ENCODE results near the gene UBASH3A. TPM values are rescaled to one million over a fixed set of nuclear protein-coding genes. Genes with fewer than 3 reads are reported as not detected.
A peak's percentile ranks its signal among the peaks of the same experiment; 100 is the strongest.

The UBASH3A gene
- total RNA-seq, 2 experiments from 2014 or later, result 77.4 to 83.7 TPM

GRCh38 chr21:42387164-42387563 is 16.5 kb upstream of the UBASH3A start:
- H3K27me3 Mint-ChIP-seq, result no peaks in the 10 kb centered on the region
- DNase-seq, result no peak
- peaks cover 80% of the 10 kb centered on the region for H3K4me1 Mint-ChIP-seq
- H3K4me3 Mint-ChIP-seq, result no peak overlapping the region
- no peak overlapping the region for H3K27ac Mint-ChIP-seq
- H3K36me3 Mint-ChIP-seq (ENCODE audit: low read depth), result peaks cover 44% of the 10 kb centered on the region
- POLR2A ChIA-PET, result interaction anchor here (0.5 kb wide), 1 partner anchor 881 kb away, joined by 3 read pairs; no protein-coding TSS in a partner anchor
- H3K9me3 Mint-ChIP-seq, result peaks cover 6% of the 10 kb centered on the region
- CTCF ChIA-PET, result interaction anchor here (0.9 to 1.9 kb wide), 3 partner anchors 12 to 26 kb away, joined by 3 to 5 read pairs (median 3); partner anchors contain the start of gene TFF1

GRCh38 chr21:42387843-42388340 is 15.8 kb upstream of the UBASH3A start:
- H3K4me1 Mint-ChIP-seq, result peaks cover 82% of the 10 kb centered on the region
- DNase-seq, result no peak
- no peaks in the 10 kb centered on the region for H3K9me3 Mint-ChIP-seq
- no peak overlapping the region for H3K4me3 Mint-ChIP-seq
- peaks cover 43% of the 10 kb centered on the region for H3K36me3 Mint-ChIP-seq (ENCODE audit: low read depth)
- H3K27me3 Mint-ChIP-seq, result no peaks in the 10 kb centered on the region
- ChIA-PET POLR2A (interaction anchor here (0.6 kb wide), 1 partner anchor 13 kb away, joined by 4 read pairs; no protein-coding TSS in a partner anchor), CTCF (interaction anchor here (1.0 to 1.6 kb wide), 2 partner anchors 10 to 42 kb away, joined by 3 to 4 read pairs; no protein-coding TSS in a partner anchor)
- H3K27ac Mint-ChIP-seq, result no peak overlapping the region

- Mint-ChIP-seq H3K4me3 (peak overlapping the region; percentile 6), H3K4me1 (peaks cover 91% of the 10 kb centered on the region), H3K36me3 (ENCODE audit: low read depth) (peaks cover 43% of the 10 kb centered on the region), H3K9me3 (no peaks in the 10 kb centered on the region), H3K27ac (peak overlapping the region; percentile 7), H3K27me3 (no peaks in the 10 kb centered on the region)
- POLR2A ChIA-PET, result no interaction called here
- no peak for DNase-seq
- CTCF ChIA-PET, result interaction anchor here (1.0 to 1.6 kb wide), 3 partner anchors 9 to 41 kb away, joined by 3 to 4 read pairs (median 3); no protein-coding TSS in a partner anchor
Measured at GRCh38 chr21:42388740-42389448, 14.8 kb upstream of the UBASH3A start.

GRCh38 chr21:42389449-42389835 is 14.3 kb upstream of the UBASH3A start:
- DNase-seq, result no peak
- peak overlapping the region; percentile 44 for H3K27ac Mint-ChIP-seq
- peaks cover 86% of the 10 kb centered on the region for H3K4me1 Mint-ChIP-seq
- no peaks in the 10 kb centered on the region for H3K27me3 Mint-ChIP-seq
- H3K9me3 Mint-ChIP-seq, result no peaks in the 10 kb centered on the region
- POLR2A ChIA-PET, result no interaction called here
- H3K36me3 Mint-ChIP-seq (ENCODE audit: low read depth), result peaks cover 38% of the 10 kb centered on the region
- no peak overlapping the region for H3K4me3 Mint-ChIP-seq
- CTCF ChIA-PET, result interaction anchor here (1.3 to 1.6 kb wide), 2 partner anchors 8 to 12 kb away, joined by 3 to 4 read pairs; no protein-coding TSS in a partner anchor

- Mint-ChIP-seq H3K36me3 (ENCODE audit: low read depth) (peaks cover 35% of the 10 kb centered on the region), H3K4me1 (peaks cover 83% of the 10 kb centered on the region), H3K27me3 (no peaks in the 10 kb centered on the region), H3K27ac (no peak overlapping the region), H3K4me3 (no peak overlapping the region), H3K9me3 (no peaks in the 10 kb centered on the region)
- ChIA-PET POLR2A (no interaction called here), CTCF (no interaction called here)
- DNase-seq, result no peak
Measured at GRCh38 chr21:42390193-42390592, 13.5 kb upstream of the UBASH3A start.

- Mint-ChIP-seq H3K4me1 (peaks cover 79% of the 10 kb centered on the region), H3K27ac (peak overlapping the region; percentile 73), H3K27me3 (no peaks in the 10 kb centered on the region), H3K36me3 (ENCODE audit: low read depth) (peaks cover 32% of the 10 kb centered on the region), H3K9me3 (no peaks in the 10 kb centered on the region), H3K4me3 (no peak overlapping the region)
- ChIA-PET POLR2A (no interaction called here), CTCF (no interaction called here)
- DNase-seq, result no peak
Measured at GRCh38 chr21:42390696-42391095, 13.0 kb upstream of the UBASH3A start.

- Mint-ChIP-seq H3K36me3 (ENCODE audit: low read depth) (peaks cover 30% of the 10 kb centered on the region), H3K27me3 (no peaks in the 10 kb centered on the region), H3K4me1 (peaks cover 79% of the 10 kb centered on the region), H3K4me3 (no peak overlapping the region), H3K9me3 (no peaks in the 10 kb centered on the region), H3K27ac (peak overlapping the region; percentile 28)
- ChIA-PET POLR2A (no interaction called here), CTCF (no interaction called here)
- DNase-seq, result no peak
Measured at GRCh38 chr21:42391297-42391696, 12.4 kb upstream of the UBASH3A start.

GRCh38 chr21:42392731-42393442 is 10.8 kb upstream of the UBASH3A start:
- H3K4me1 Mint-ChIP-seq, result peaks cover 75% of the 10 kb centered on the region
- DNase-seq, result peak; percentile 37
- peaks cover 30% of the 10 kb centered on the region for H3K36me3 Mint-ChIP-seq (ENCODE audit: low read depth)
- H3K9me3 Mint-ChIP-seq, result no peaks in the 10 kb centered on the region
- H3K27me3 Mint-ChIP-seq, result no peaks in the 10 kb centered on the region
- ChIA-PET CTCF (interaction anchor here (0.6 to 1.8 kb wide), 8 partner anchors 8 to 340 kb away, joined by 3 to 7 read pairs (median 4); partner anchors contain the start of gene UBASH3A), POLR2A (interaction anchor here (0.6 kb wide), 2 partner anchors 9 to 17 kb away, joined by 3 to 4 read pairs; no protein-coding TSS in a partner anchor)
- peak overlapping the region; percentile 58 for H3K27ac Mint-ChIP-seq
- peak overlapping the region; percentile 18 for H3K4me3 Mint-ChIP-seq

- ChIA-PET CTCF (interaction anchor here (1.0 to 1.8 kb wide), 4 partner anchors 11 to 28 kb away, joined by 3 to 7 read pairs (median 6); partner anchors contain the start of gene UBASH3A), POLR2A (interaction anchor here (0.6 kb wide), 2 partner anchors 9 to 17 kb away, joined by 3 to 4 read pairs; no protein-coding TSS in a partner anchor)
- H3K27me3 Mint-ChIP-seq, result no peaks in the 10 kb centered on the region
- H3K4me3 Mint-ChIP-seq, result peak overlapping the region; percentile 1
- H3K36me3 Mint-ChIP-seq (ENCODE audit: low read depth), result peaks cover 25% of the 10 kb centered on the region
- peaks cover 75% of the 10 kb centered on the region for H3K4me1 Mint-ChIP-seq
- peak overlapping the region; percentile 58 for H3K27ac Mint-ChIP-seq
- H3K9me3 Mint-ChIP-seq, result no peaks in the 10 kb centered on the region
- no peak for DNase-seq
Measured at GRCh38 chr21:42393443-42393950, 10.2 kb upstream of the UBASH3A start.

- H3K27me3 Mint-ChIP-seq, result no peaks in the 10 kb centered on the region
- H3K4me1 Mint-ChIP-seq, result peaks cover 68% of the 10 kb centered on the region
- H3K27ac Mint-ChIP-seq, result no peak overlapping the region
- peaks cover 1% of the 10 kb centered on the region for H3K9me3 Mint-ChIP-seq
- no peak overlapping the region for H3K4me3 Mint-ChIP-seq
- ChIA-PET CTCF (no interaction called here), POLR2A (no interaction called here)
- peaks cover 20% of the 10 kb centered on the region for H3K36me3 Mint-ChIP-seq (ENCODE audit: low read depth)
- DNase-seq, result no peak
Measured at GRCh38 chr21:42395302-42395701, 8.4 kb upstream of the UBASH3A start.

GRCh38 chr21:42395905-42396651 is 7.6 kb upstream of the UBASH3A start, which contains the start of gene TMPRSS3:
Gene TMPRSS3, minus strand, starts transcription at chr21:42396052. Its CDS starts 635 bp downstream, at chr21:42395417.
- Mint-ChIP-seq H3K4me1 (peaks cover 66% of the 10 kb centered on the region), H3K27me3 (no peaks in the 10 kb centered on the region), H3K4me3 (no peak within 1 kb of the TSS), H3K36me3 (ENCODE audit: low read depth) (peaks cover 21% of the 10 kb centered on the region), H3K27ac (no peak within 1 kb of the TSS), H3K9me3 (peaks cover 4% of the 10 kb centered on the region)
- CTCF ChIA-PET, result no interaction called here
- DNase-seq, result no peak
- POLR2A ChIA-PET, result interaction anchor here (0.6 kb wide), 1 partner anchor 45 kb away, joined by 3 read pairs; no protein-coding TSS in a partner anchor
